ENCODE measurements around the gene NAA35. TPM values are rescaled to one million over a fixed set of nuclear protein-coding genes. Genes with fewer than 3 reads are reported as not detected.
"Not testable (repeated sequence)": the region's sequence is repeated elsewhere in the genome, so short reads cannot be mapped to it uniquely, and the experiment has no call there.

Gene NAA35
- total and polyA plus RNA-seq, 2 donors (not counting 3 experiments of a cell fraction or from before 2014, with no cell fraction given): 7.9 to 22.5 TPM

DNA sequence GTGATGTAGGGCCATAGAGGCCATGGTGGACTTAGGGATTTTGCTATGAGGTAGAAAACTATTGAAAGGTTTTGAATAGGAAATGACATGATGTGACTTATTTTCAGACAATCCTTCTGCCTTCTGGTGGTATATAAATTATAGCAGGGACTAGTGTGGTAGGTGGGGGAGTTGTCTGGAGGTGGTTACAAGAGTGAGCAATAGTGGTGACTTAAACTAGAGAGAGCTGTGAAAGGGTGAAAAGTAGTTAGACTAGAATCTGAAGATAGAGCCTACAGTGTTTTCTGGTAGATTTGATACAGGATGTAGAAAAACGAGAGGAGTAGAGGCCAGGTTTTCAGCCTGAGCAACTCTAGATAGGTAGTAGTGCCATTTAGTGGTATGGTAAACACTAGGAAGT lies 32.3 kb downstream of the NAA35 start:
- dilution Hi-C loops (cut with MboI; ENCODE audit: extremely low pct_ligation_motif_present, low sequenced_read_pairs): no loop called here
- ChIA-PET POLR2A (interaction anchor here (0.6 kb wide), 1 partner anchor 231 kb away, joined by 5 read pairs; no protein-coding TSS in a partner anchor), CTCF (interaction anchor here (0.7 to 1.4 kb wide), 2 partner anchors 12 to 13 kb away, joined by 3 to 4 read pairs; no protein-coding TSS in a partner anchor)
- Histone ChIP-seq H3K4me3 (replicated peaks in 1 of 3; ENCODE audit: insufficient read depth in 1 of 3, low read depth in 1 of 3, low read length in 3 of 3) (no peak overlapping the region), H2AFZ (ENCODE audit: low read depth, low read length) (no peak overlapping the region), H3K27me3 (ENCODE audit: control insufficient read depth in 2 of 2, insufficient read depth in 2 of 2, low read length in 2 of 2) (no peaks in the 10 kb centered on the region), H3K27ac (ENCODE audit: insufficient read depth, low read depth, low read length) (no peak overlapping the region), H3K79me2 (ENCODE audit: control insufficient read depth, insufficient read depth, low read length) (no peaks in the 10 kb centered on the region), H3K36me3 (ENCODE audit: control insufficient read depth in 2 of 2, extremely low read depth in 1 of 2, insufficient read depth in 2 of 2, low read length in 2 of 2) (peaks cover 0 to 10% of the 10 kb centered on the region in 2 experiments), H3K4me1 (ENCODE audit: control insufficient read depth, extremely low read depth, insufficient read depth, low read length) (no peaks in the 10 kb centered on the region), H4K20me1 (replicated peaks; ENCODE audit: control insufficient read depth, extremely low read depth, insufficient read depth, low read length) (no peaks in the 10 kb centered on the region), H3K4me2 (ENCODE audit: insufficient read depth, low read length) (no peak overlapping the region), H3K9me3 (replicated peaks; ENCODE audit: control insufficient read depth, insufficient read depth, low read length) (no peaks in the 10 kb centered on the region), H3K9me1 (replicated peaks; ENCODE audit: control insufficient read depth, extremely low read depth, insufficient read depth, low read length) (no peaks in the 10 kb centered on the region), H3K9ac (replicated peaks; ENCODE audit: extremely low read depth, insufficient read depth, low read length) (no peak overlapping the region)
- BruUV-seq (replicated peaks): no TSS peak
- intact Hi-C loops (cut with micrococcal nuclease): no loop called here
- no peak for TF ChIP-seq JUN (IDR thresholded peaks at IDR 0.05; ENCODE audit: borderline replicate concordance, insufficient read depth, insufficient read length, low read depth)
- TF ChIP-seq EZH2 (IDR thresholded peaks at IDR 0.05; ENCODE audit: borderline replicate concordance, low read depth, low read length, severe bottlenecking): no peak
- TF ChIP-seq POLR2A (IDR thresholded peaks at IDR 0.05; ENCODE audit: low read depth, low read length): no peak
- TF ChIP-seq FOS (IDR thresholded peaks at IDR 0.05; ENCODE audit: borderline replicate concordance, insufficient read depth, low read length): no peak
- no peak for TF ChIP-seq POLR2AphosphoS5 (IDR thresholded peaks at IDR 0.05; ENCODE audit: insufficient read depth, low read depth, low read length)
- TF ChIP-seq, protein P1, sequence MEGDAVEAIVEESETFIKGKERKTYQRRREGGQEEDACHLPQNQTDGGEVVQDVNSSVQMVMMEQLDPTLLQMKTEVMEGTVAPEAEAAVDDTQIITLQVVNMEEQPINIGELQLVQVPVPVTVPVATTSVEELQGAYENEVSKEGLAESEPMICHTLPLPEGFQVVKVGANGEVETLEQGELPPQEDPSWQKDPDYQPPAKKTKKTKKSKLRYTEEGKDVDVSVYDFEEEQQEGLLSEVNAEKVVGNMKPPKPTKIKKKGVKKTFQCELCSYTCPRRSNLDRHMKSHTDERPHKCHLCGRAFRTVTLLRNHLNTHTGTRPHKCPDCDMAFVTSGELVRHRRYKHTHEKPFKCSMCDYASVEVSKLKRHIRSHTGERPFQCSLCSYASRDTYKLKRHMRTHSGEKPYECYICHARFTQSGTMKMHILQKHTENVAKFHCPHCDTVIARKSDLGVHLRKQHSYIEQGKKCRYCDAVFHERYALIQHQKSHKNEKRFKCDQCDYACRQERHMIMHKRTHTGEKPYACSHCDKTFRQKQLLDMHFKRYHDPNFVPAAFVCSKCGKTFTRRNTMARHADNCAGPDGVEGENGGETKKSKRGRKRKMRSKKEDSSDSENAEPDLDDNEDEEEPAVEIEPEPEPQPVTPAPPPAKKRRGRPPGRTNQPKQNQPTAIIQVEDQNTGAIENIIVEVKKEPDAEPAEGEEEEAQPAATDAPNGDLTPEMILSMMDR (IDR thresholded peaks at IDR 0.05; ENCODE audit: extremely low read depth in 1 of 2, insufficient read depth in 1 of 2, low read depth in 1 of 2, low read length in 2 of 2): no peak
- no peak for TF ChIP-seq GATA2 (IDR thresholded peaks at IDR 0.05; ENCODE audit: insufficient read depth, insufficient read length, low read depth, low read length)
- TF ChIP-seq, protein P2, sequence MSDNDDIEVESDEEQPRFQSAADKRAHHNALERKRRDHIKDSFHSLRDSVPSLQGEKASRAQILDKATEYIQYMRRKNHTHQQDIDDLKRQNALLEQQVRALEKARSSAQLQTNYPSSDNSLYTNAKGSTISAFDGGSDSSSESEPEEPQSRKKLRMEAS (IDR thresholded peaks at IDR 0.05; ENCODE audit: insufficient read depth, insufficient read length): no peak
- no peak for TF ChIP-seq MYC (IDR thresholded peaks at IDR 0.05; ENCODE audit: low read depth, low read length)
- FAIRE-seq (no peak), DNase-seq (ENCODE audit: low read depth, low spot score) (no peak)

DNA sequence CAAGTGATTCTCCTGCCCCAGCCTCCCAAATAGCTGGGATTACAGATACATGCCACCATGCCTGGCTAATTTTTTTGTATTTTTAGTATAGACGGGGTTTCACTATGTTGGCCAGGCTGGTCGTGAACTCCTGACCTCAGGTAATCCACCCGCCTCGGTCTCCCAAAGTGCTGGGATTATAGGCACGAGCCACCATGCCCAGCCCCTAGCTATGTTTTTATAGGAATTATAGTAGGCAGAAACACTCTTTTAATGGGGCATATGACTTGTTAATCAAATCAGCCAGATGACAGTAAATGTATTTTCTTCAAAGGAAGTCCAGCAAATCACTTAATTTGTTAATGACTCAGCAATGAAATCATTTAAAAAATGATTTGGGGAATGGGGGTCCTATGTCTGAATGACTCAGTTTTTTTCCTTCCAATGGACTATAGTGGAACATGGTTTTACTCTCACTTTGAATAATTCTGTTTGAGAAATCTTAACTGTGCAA lies 33.2 kb downstream of the NAA35 start:
- H3K27ac ChIP-seq (ENCODE audit: insufficient read depth, low read depth, low read length); H3K4me2 ChIP-seq (ENCODE audit: insufficient read depth, low read length); H3K4me1 ChIP-seq (ENCODE audit: control insufficient read depth, extremely low read depth, insufficient read depth, low read length); H2AFZ ChIP-seq (ENCODE audit: low read depth, low read length); H3K9me3 ChIP-seq (replicated peaks; ENCODE audit: control insufficient read depth, insufficient read depth, low read length); DNase-seq (ENCODE audit: low read depth, low spot score); FAIRE-seq; H3K36me3 ChIP-seq (ENCODE audit: control insufficient read depth in 2 of 2, extremely low read depth in 1 of 2, insufficient read depth in 2 of 2, low read length in 2 of 2); H3K9ac ChIP-seq (replicated peaks; ENCODE audit: extremely low read depth, insufficient read depth, low read length); H3K9me1 ChIP-seq (replicated peaks; ENCODE audit: control insufficient read depth, extremely low read depth, insufficient read depth, low read length); dilution Hi-C loops (cut with MboI; ENCODE audit: extremely low pct_ligation_motif_present, low sequenced_read_pairs); intact Hi-C loops (cut with micrococcal nuclease); H3K79me2 ChIP-seq (ENCODE audit: control insufficient read depth, insufficient read depth, low read length); H4K20me1 ChIP-seq (replicated peaks; ENCODE audit: control insufficient read depth, extremely low read depth, insufficient read depth, low read length); H3K4me3 ChIP-seq (replicated peaks in 1 of 3; ENCODE audit: insufficient read depth in 1 of 3, low read depth in 1 of 3, low read length in 3 of 3); H3K27me3 ChIP-seq (ENCODE audit: control insufficient read depth in 2 of 2, insufficient read depth in 2 of 2, low read length in 2 of 2); POLR2A ChIA-PET; BruUV-seq (replicated peaks): not testable (repeated sequence)
- CTCF ChIA-PET: interaction anchor here (1.4 kb wide), 1 partner anchor 11 kb away, joined by 4 read pairs; no protein-coding TSS in a partner anchor
